ENCODE measurements around the gene WDR37. TPM values are rescaled to one million over a fixed set of nuclear protein-coding genes. Genes with fewer than 3 reads are reported as not detected.

WDR37 gene
- total and polyA plus RNA-seq, 9 of the 15 experiments (the other 6 are each of a cell fraction or from before 2014, with no cell fraction given) = 2.3 to 11.6 (median 6.7) TPM

DNA sequence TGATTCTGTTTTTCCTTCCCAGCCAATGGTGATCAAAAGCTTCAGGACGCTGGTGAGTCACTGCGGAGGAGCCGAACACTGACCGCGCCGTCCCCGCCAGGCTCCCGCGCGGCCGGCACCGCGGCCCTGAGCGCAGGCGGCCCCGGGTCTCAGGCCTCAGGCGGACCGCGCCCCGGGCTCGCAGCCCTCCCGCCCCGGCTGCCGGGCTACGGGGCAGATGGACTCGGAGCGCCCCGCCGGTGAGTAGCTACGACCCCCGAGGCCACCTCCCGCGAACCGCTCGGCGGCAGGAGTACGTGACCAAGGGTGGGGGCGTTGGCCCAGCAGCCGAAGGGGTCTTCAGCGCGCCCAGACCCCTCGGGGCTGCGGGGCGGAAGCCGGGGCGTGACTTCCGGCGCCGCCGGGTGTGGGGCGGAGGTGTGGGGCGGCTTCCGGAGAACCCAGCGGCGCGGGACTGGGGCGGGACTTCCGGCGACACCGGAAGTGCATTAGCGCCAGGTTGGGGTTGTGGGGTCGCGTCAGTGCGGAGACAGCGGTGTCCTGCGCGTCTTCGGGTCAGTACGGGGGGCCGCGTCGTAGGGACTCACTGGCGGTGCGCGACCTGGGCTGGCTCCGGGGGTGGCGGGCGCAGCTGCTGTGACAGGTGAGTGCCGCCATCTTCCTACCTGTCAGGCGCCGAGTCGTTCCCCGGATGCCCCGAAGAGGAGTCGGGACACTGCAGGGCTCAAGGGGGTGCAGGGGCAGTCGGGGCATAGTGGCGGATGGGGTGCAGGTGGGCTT, at the start of gene WDR37 (continued):
- TF ChIP-seq, protein P1, sequence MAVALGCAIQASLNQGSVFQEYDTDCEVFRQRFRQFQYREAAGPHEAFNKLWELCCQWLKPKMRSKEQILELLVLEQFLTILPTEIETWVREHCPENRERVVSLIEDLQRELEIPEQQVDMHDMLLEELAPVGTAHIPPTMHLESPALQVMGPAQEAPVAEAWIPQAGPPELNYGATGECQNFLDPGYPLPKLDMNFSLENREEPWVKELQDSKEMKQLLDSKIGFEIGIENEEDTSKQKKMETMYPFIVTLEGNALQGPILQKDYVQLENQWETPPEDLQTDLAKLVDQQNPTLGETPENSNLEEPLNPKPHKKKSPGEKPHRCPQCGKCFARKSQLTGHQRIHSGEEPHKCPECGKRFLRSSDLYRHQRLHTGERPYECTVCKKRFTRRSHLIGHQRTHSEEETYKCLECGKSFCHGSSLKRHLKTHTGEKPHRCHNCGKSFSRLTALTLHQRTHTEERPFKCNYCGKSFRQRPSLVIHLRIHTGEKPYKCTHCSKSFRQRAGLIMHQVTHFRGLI (CRISPR knock-in tag; IDR thresholded peaks at IDR 0.05) = no peak
- TF ChIP-seq HSF4 (CRISPR knock-in tag; IDR thresholded peaks at IDR 0.05; ENCODE audit: borderline replicate concordance) (no peak), PHB (CRISPR knock-in tag; IDR thresholded peaks at IDR 0.05) (no peak), ZNF311 (CRISPR knock-in tag; IDR thresholded peaks at IDR 0.05) (no peak), RBM22 (IDR thresholded peaks at IDR 0.05; ENCODE audit: low read depth, low read length, poor library complexity, severe bottlenecking) (no peak)
- TF ChIP-seq, protein P2, sequence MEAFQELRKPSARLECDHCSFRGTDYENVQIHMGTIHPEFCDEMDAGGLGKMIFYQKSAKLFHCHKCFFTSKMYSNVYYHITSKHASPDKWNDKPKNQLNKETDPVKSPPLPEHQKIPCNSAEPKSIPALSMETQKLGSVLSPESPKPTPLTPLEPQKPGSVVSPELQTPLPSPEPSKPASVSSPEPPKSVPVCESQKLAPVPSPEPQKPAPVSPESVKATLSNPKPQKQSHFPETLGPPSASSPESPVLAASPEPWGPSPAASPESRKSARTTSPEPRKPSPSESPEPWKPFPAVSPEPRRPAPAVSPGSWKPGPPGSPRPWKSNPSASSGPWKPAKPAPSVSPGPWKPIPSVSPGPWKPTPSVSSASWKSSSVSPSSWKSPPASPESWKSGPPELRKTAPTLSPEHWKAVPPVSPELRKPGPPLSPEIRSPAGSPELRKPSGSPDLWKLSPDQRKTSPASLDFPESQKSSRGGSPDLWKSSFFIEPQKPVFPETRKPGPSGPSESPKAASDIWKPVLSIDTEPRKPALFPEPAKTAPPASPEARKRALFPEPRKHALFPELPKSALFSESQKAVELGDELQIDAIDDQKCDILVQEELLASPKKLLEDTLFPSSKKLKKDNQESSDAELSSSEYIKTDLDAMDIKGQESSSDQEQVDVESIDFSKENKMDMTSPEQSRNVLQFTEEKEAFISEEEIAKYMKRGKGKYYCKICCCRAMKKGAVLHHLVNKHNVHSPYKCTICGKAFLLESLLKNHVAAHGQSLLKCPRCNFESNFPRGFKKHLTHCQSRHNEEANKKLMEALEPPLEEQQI (IDR thresholded peaks at IDR 0.05) = no peak

All from K562 (cell line).